ENCODE results near the gene MAP6.

MAP6 gene

DNA sequence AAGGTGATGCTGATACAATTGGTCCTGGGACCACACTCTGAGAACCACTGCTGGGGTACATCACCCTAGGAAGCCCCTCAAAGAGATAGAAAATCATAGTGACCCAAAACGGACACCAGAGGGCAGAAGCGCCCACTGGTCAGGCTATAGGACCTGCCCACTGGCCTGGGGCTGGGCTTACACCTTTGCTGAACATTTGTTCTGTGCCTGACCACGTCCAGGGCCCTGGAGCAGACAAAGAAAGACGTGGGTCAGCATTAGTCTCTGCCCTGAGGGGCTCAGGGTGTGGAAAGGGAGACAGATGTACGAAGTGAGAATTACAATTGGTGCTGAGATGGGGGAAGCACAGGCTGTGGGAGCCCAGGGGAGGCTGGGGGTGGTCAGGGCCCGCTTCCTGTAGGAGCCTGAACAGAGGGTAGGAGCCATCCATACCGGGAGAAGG lies 121.2 kb downstream of the MAP6 start:
- no peak for DNase-seq
- peak; percentile 89 for TF ChIP-seq CTCF (IDR thresholded peaks at IDR 0.05; ENCODE audit: low read depth, low read length, missing control alignments)
- in situ Hi-C loops (cut with HindIII; ENCODE audit: low pct_ligation_motif_present, low sequenced_read_pairs), result no loop called here
- Histone ChIP-seq H3K27ac (no peak overlapping the region), H3K4me3 (ENCODE audit: low read depth, low read length) (no peak overlapping the region), H3K27me3 (replicated peaks) (no peaks in the 10 kb centered on the region), H3K36me3 (replicated peaks) (no peaks in the 10 kb centered on the region)

GRCh38 chr11:75547177-75547576 lies 121.7 kb downstream of the MAP6 start:
- Histone ChIP-seq H3K36me3 (replicated peaks) (no peaks in the 10 kb centered on the region), H3K4me3 (ENCODE audit: low read depth, low read length) (no peak overlapping the region), H3K27me3 (replicated peaks) (no peaks in the 10 kb centered on the region), H3K27ac (no peak overlapping the region)
- no peak for DNase-seq
- in situ Hi-C loops (cut with HindIII; ENCODE audit: low pct_ligation_motif_present, low sequenced_read_pairs), result no loop called here
- TF ChIP-seq CTCF (IDR thresholded peaks at IDR 0.05; ENCODE audit: low read depth, low read length, missing control alignments), result no peak

DNA sequence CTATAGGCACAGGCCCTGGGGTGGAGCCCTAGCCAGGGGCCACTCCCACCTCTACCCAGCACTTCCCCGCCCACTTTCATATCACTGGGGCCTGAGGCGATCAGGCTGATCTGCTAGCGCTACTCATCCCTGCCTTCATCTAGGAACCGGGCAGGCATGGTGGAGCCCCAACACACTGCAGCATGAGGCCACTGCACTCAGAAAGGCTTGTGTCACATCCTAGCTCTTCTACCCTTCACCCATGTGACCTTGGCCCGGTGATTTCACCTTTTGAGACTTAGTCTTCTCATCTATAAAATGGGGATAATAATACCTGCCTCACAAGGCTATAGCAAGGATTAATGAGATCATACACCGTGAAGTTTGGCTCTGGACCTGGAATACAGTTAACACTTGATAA lies 125.0 kb downstream of the MAP6 start:
- no peak overlapping the region for H3K27ac ChIP-seq
- no peaks in the 10 kb centered on the region for H3K36me3 ChIP-seq (replicated peaks)
- no peak overlapping the region for H3K4me3 ChIP-seq (ENCODE audit: low read depth, low read length)
- TF ChIP-seq CTCF (IDR thresholded peaks at IDR 0.05; ENCODE audit: low read depth, low read length, missing control alignments), result no peak
- no peaks in the 10 kb centered on the region for H3K27me3 ChIP-seq (replicated peaks)
- in situ Hi-C loops (cut with HindIII; ENCODE audit: low pct_ligation_motif_present, low sequenced_read_pairs), result no loop called here
- DNase-seq, result no peak

DNA sequence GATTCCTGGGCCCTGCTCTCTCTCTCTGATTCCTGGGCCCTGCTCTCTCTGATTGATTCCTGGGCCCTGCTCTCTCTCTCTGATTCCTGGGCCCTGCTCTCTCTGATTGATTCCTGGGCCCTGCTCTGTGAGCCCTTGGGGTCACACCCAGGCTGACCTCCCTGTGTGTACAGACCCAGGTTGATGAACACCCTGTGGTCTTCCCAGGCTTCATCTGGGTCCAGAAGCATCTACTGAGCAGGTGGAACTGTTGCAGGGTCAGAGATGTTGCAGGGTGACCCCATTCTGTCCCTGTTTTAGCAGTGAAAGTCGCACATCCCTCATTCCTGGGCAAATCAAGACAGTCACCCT lies 126.8 kb downstream of the MAP6 start:
- Histone ChIP-seq H3K27ac (no peak overlapping the region), H3K36me3 (replicated peaks) (no peaks in the 10 kb centered on the region), H3K4me3 (ENCODE audit: low read depth, low read length) (no peak overlapping the region), H3K27me3 (replicated peaks) (no peaks in the 10 kb centered on the region)
- no peak for DNase-seq
- in situ Hi-C loops (cut with HindIII; ENCODE audit: low pct_ligation_motif_present, low sequenced_read_pairs), result no loop called here
- TF ChIP-seq CTCF (IDR thresholded peaks at IDR 0.05; ENCODE audit: low read depth, low read length, missing control alignments), result no peak

GRCh38 chr11:75541193-75542087 lies 127.4 kb downstream of the MAP6 start:
- no peak for DNase-seq
- Histone ChIP-seq H3K27ac (no peak overlapping the region), H3K27me3 (replicated peaks) (no peaks in the 10 kb centered on the region), H3K36me3 (replicated peaks) (no peaks in the 10 kb centered on the region), H3K4me3 (ENCODE audit: low read depth, low read length) (no peak overlapping the region)
- in situ Hi-C loops (cut with HindIII; ENCODE audit: low pct_ligation_motif_present, low sequenced_read_pairs), result no loop called here
- TF ChIP-seq CTCF (IDR thresholded peaks at IDR 0.05; ENCODE audit: low read depth, low read length, missing control alignments), result no peak
